ENCODE measurements around the gene CERS6. TPM values are rescaled to one million over a fixed set of nuclear protein-coding genes. Genes with fewer than 3 reads are reported as not detected.

Gene CERS6
- total RNA-seq, 2 experiments from 2014 or later: 7.4 to 8.4 TPM

GRCh38 chr2:168633200-168633599, 177.1 kb downstream of the CERS6 start:
- Mint-ChIP-seq H3K27me3 (no peaks in the 10 kb centered on the region), H3K4me3 (no peak overlapping the region), H3K9me3 (no peaks in the 10 kb centered on the region), H3K4me1 (no peaks in the 10 kb centered on the region), H3K36me3 (ENCODE audit: low read depth) (no peaks in the 10 kb centered on the region), H3K27ac (no peak overlapping the region)
- POLR2A ChIA-PET: interaction anchor here (0.6 kb wide), 1 partner anchor 79 kb away, joined by 3 read pairs; no protein-coding TSS in a partner anchor
- CTCF ChIA-PET: no interaction called here
- DNase-seq: no peak

GRCh38 chr2:168633895-168634294, 177.8 kb downstream of the CERS6 start:
- Mint-ChIP-seq H3K4me1 (no peaks in the 10 kb centered on the region), H3K9me3 (no peaks in the 10 kb centered on the region), H3K36me3 (ENCODE audit: low read depth) (no peaks in the 10 kb centered on the region), H3K27me3 (no peaks in the 10 kb centered on the region), H3K4me3 (no peak overlapping the region), H3K27ac (no peak overlapping the region)
- ChIA-PET POLR2A (no interaction called here), CTCF (no interaction called here)
- no peak for DNase-seq

- no peak overlapping the region for H3K4me3 Mint-ChIP-seq
Observed at GRCh38 chr2:168635065-168635577, 179.0 kb downstream of the CERS6 start.

GRCh38 chr2:168639018-168639417, 182.9 kb downstream of the CERS6 start:
- POLR2A ChIA-PET: no interaction called here
- CTCF ChIA-PET: interaction anchor here (1.1 kb wide), 1 partner anchor 292 kb away, joined by 3 read pairs; no protein-coding TSS in a partner anchor

More at GRCh38 chr2:168635065-168635577, 179.0 kb downstream of the CERS6 start:
- CTCF ChIA-PET: no interaction called here
- H3K27me3 Mint-ChIP-seq: no peaks in the 10 kb centered on the region
- DNase-seq: no peak
- POLR2A ChIA-PET: no interaction called here
- no peaks in the 10 kb centered on the region for H3K36me3 Mint-ChIP-seq (ENCODE audit: low read depth)
- no peaks in the 10 kb centered on the region for H3K9me3 Mint-ChIP-seq
- H3K4me1 Mint-ChIP-seq: no peaks in the 10 kb centered on the region
- no peak overlapping the region for H3K27ac Mint-ChIP-seq

GRCh38 chr2:168639441-168639898, 183.4 kb downstream of the CERS6 start:
- H3K27me3 Mint-ChIP-seq: no peaks in the 10 kb centered on the region
- CTCF ChIA-PET: no interaction called here
- no peak for DNase-seq
- H3K27ac Mint-ChIP-seq: no peak overlapping the region
- no peaks in the 10 kb centered on the region for H3K36me3 Mint-ChIP-seq (ENCODE audit: low read depth)
- H3K4me3 Mint-ChIP-seq: no peak overlapping the region
- POLR2A ChIA-PET: no interaction called here
- H3K4me1 Mint-ChIP-seq: no peaks in the 10 kb centered on the region
- no peaks in the 10 kb centered on the region for H3K9me3 Mint-ChIP-seq

More at GRCh38 chr2:168639018-168639417, 182.9 kb downstream of the CERS6 start:
- no peaks in the 10 kb centered on the region for H3K4me1 Mint-ChIP-seq
- H3K27me3 Mint-ChIP-seq: no peaks in the 10 kb centered on the region
- no peaks in the 10 kb centered on the region for H3K9me3 Mint-ChIP-seq
- no peak overlapping the region for H3K4me3 Mint-ChIP-seq
- DNase-seq: no peak
- H3K27ac Mint-ChIP-seq: no peak overlapping the region
- no peaks in the 10 kb centered on the region for H3K36me3 Mint-ChIP-seq (ENCODE audit: low read depth)

- CTCF ChIA-PET: no interaction called here
- Mint-ChIP-seq H3K27me3 (no peaks in the 10 kb centered on the region), H3K9me3 (no peaks in the 10 kb centered on the region), H3K36me3 (ENCODE audit: low read depth) (no peaks in the 10 kb centered on the region), H3K4me3 (no peak overlapping the region), H3K4me1 (no peaks in the 10 kb centered on the region), H3K27ac (no peak overlapping the region)
- POLR2A ChIA-PET: no interaction called here
- no peak for DNase-seq
Observed at GRCh38 chr2:168640039-168640438, 184.0 kb downstream of the CERS6 start.

- Mint-ChIP-seq H3K9me3 (peaks cover 3% of the 10 kb centered on the region), H3K27ac (no peak overlapping the region), H3K36me3 (ENCODE audit: low read depth) (no peaks in the 10 kb centered on the region), H3K4me3 (no peak overlapping the region), H3K27me3 (no peaks in the 10 kb centered on the region), H3K4me1 (no peaks in the 10 kb centered on the region)
- ChIA-PET POLR2A (no interaction called here), CTCF (no interaction called here)
- DNase-seq: no peak
Observed at GRCh38 chr2:168641636-168642035, 185.6 kb downstream of the CERS6 start.

GRCh38 chr2:168642873-168643272, 186.8 kb downstream of the CERS6 start:
- POLR2A ChIA-PET: no interaction called here
- no peaks in the 10 kb centered on the region for H3K4me1 Mint-ChIP-seq
- CTCF ChIA-PET: no interaction called here

GRCh38 chr2:168643979-168644378, 187.9 kb downstream of the CERS6 start:
- DNase-seq: no peak
- ChIA-PET POLR2A (no interaction called here), CTCF (no interaction called here)
- Mint-ChIP-seq H3K4me3 (no peak overlapping the region), H3K9me3 (peaks cover 3% of the 10 kb centered on the region), H3K36me3 (ENCODE audit: low read depth) (no peaks in the 10 kb centered on the region), H3K27me3 (no peaks in the 10 kb centered on the region), H3K27ac (no peak overlapping the region), H3K4me1 (no peaks in the 10 kb centered on the region)

More at GRCh38 chr2:168642873-168643272, 186.8 kb downstream of the CERS6 start:
- Mint-ChIP-seq H3K9me3 (peaks cover 3% of the 10 kb centered on the region), H3K4me3 (no peak overlapping the region), H3K27ac (no peak overlapping the region), H3K27me3 (no peaks in the 10 kb centered on the region), H3K36me3 (ENCODE audit: low read depth) (no peaks in the 10 kb centered on the region)
- no peak for DNase-seq

GRCh38 chr2:168645696-168646338, 189.7 kb downstream of the CERS6 start:
- H3K27ac Mint-ChIP-seq: no peak overlapping the region
- H3K36me3 Mint-ChIP-seq (ENCODE audit: low read depth): no peaks in the 10 kb centered on the region
- peaks cover 3% of the 10 kb centered on the region for H3K9me3 Mint-ChIP-seq
- no peak overlapping the region for H3K4me3 Mint-ChIP-seq
- H3K4me1 Mint-ChIP-seq: no peaks in the 10 kb centered on the region
- no peak for DNase-seq
- ChIA-PET CTCF (no interaction called here), POLR2A (no interaction called here)
- no peaks in the 10 kb centered on the region for H3K27me3 Mint-ChIP-seq

- POLR2A ChIA-PET: no interaction called here
- Mint-ChIP-seq H3K27ac (no peak overlapping the region), H3K36me3 (ENCODE audit: low read depth) (no peaks in the 10 kb centered on the region), H3K4me3 (no peak overlapping the region), H3K4me1 (no peaks in the 10 kb centered on the region), H3K27me3 (no peaks in the 10 kb centered on the region), H3K9me3 (peaks cover 3% of the 10 kb centered on the region)
- CTCF ChIA-PET: no interaction called here
- DNase-seq: no peak
Observed at GRCh38 chr2:168649105-168649504, 193.0 kb downstream of the CERS6 start.

- DNase-seq: no peak
- H3K9me3 Mint-ChIP-seq: peaks cover 3% of the 10 kb centered on the region
- POLR2A ChIA-PET: no interaction called here
- no peaks in the 10 kb centered on the region for H3K36me3 Mint-ChIP-seq (ENCODE audit: low read depth)
- H3K27me3 Mint-ChIP-seq: no peaks in the 10 kb centered on the region
- H3K4me1 Mint-ChIP-seq: no peaks in the 10 kb centered on the region
- no peak overlapping the region for H3K4me3 Mint-ChIP-seq
- CTCF ChIA-PET: no interaction called here
- H3K27ac Mint-ChIP-seq: no peak overlapping the region
Observed at GRCh38 chr2:168649562-168649961, 193.5 kb downstream of the CERS6 start.

GRCh38 chr2:168650139-168650538, 194.1 kb downstream of the CERS6 start:
- H3K9me3 Mint-ChIP-seq: peaks cover 3% of the 10 kb centered on the region
- H3K27me3 Mint-ChIP-seq: no peaks in the 10 kb centered on the region
- DNase-seq: no peak
- H3K27ac Mint-ChIP-seq: no peak overlapping the region
- H3K4me1 Mint-ChIP-seq: no peaks in the 10 kb centered on the region
- POLR2A ChIA-PET: no interaction called here
- H3K36me3 Mint-ChIP-seq (ENCODE audit: low read depth): no peaks in the 10 kb centered on the region
- H3K4me3 Mint-ChIP-seq: no peak overlapping the region
- CTCF ChIA-PET: no interaction called here

GRCh38 chr2:168650781-168651180, 194.7 kb downstream of the CERS6 start:
- ChIA-PET POLR2A (no interaction called here), CTCF (no interaction called here)
- no peak for DNase-seq
- H3K36me3 Mint-ChIP-seq (ENCODE audit: low read depth): no peaks in the 10 kb centered on the region
- H3K27ac Mint-ChIP-seq: no peak overlapping the region
- H3K9me3 Mint-ChIP-seq: peaks cover under 1% of the 10 kb centered on the region
- H3K4me1 Mint-ChIP-seq: no peaks in the 10 kb centered on the region
- H3K27me3 Mint-ChIP-seq: no peaks in the 10 kb centered on the region
- no peak overlapping the region for H3K4me3 Mint-ChIP-seq
